IMR-90 (cell line): ENCODE data around the gene ZNF679. TPM values are rescaled to one million over a fixed set of nuclear protein-coding genes. Genes with fewer than 3 reads are reported as not detected.

Source experiments
- ATAC-seq: fragments of 200-7000 bp; cut with Tn5 transposase; 2 replicates; pipeline ENCODE4 v1.9.1; 2020; ENCODE audit warnings: low read depth, mild to moderate bottlenecking, moderate library complexity
- BruUV-seq: library from RNA; stranded (reverse); fragments of 400-500 nt; replicated peaks from 2 replicates; lab custom pipeline; 2021; lab: Mats Ljungman, UMichigan
- CTCF ChIA-PET: fragments of 300-600 bp; formaldehyde crosslinking; extraction: SDS; loops from one replicate; lab custom pipeline; 2021; ENCODE audit warnings: antibody characterized with exemption; lab: Yijun Ruan, JAX
- POLR2A ChIA-PET: fragments of 300-600 bp; sonication (Branson Sonifier 250); formaldehyde crosslinking; loops from one replicate; lab custom pipeline; 2022; ENCODE audit warnings: antibody characterized with exemption; ENCODE audit not compliant: unreplicated experiment; lab: Charles Lee
- DNase-seq: peaks from one replicate; pipeline ENCODE4 v3.0.0; 2013
- H2AFZ ChIP-seq: replicated peaks from 2 replicates; pipeline ENCODE3; 2013; ENCODE audit warnings: low read length, mild to moderate bottlenecking; ENCODE audit not compliant: poor library complexity
- H2AK5ac ChIP-seq: 2 replicates; pipeline ENCODE4 v1.6.1; 2013; ENCODE audit warnings: low read depth, low read length, inconsistent platforms
- H2AK9ac ChIP-seq: replicated peaks from 2 replicates; pipeline ENCODE3; 2013; ENCODE audit warnings: mild to moderate bottlenecking, low read depth, low read length, moderate library complexity; ENCODE audit not compliant: poor library complexity
- H2BK120ac ChIP-seq: 2 replicates; pipeline ENCODE4 v1.6.1; 2013; ENCODE audit warnings: low read depth, low read length, inconsistent platforms
- H2BK15ac ChIP-seq: 3 replicates; pipeline ENCODE4 v1.6.1; 2013; ENCODE audit warnings: low read depth, low read length, inconsistent platforms
- H2BK20ac ChIP-seq: 2 replicates; pipeline ENCODE4 v1.6.1; 2013; ENCODE audit warnings: low read depth, mild to moderate bottlenecking, inconsistent platforms, low read length, moderate library complexity
- H2BK5ac ChIP-seq: 2 replicates; pipeline ENCODE4 v1.6.1; 2013; ENCODE audit warnings: mild to moderate bottlenecking, low read depth, low read length, inconsistent platforms; ENCODE audit not compliant: poor library complexity, severe bottlenecking
- H3K14ac ChIP-seq: replicated peaks from 2 replicates; pipeline ENCODE4 v1.6.1; 2013; ENCODE audit warnings: low read depth, low read length, inconsistent platforms
- H3K18ac ChIP-seq: 2 replicates; pipeline ENCODE4 v1.6.1; 2013; ENCODE audit warnings: low read depth, low read length, control low read depth
- H3K23ac ChIP-seq: 2 replicates; pipeline ENCODE4 v1.6.1; 2013; ENCODE audit warnings: low read depth, low read length, inconsistent platforms
- H3K27ac ChIP-seq: 2 replicates; pipeline ENCODE4 v1.5.1; 2013; ENCODE audit warnings: mild to moderate bottlenecking, control low read depth, low read length; ENCODE audit not compliant: insufficient read depth
- H3K27me3 ChIP-seq: 2 replicates; pipeline ENCODE4 v1.6.1; 2013; ENCODE audit warnings: low read length; ENCODE audit not compliant: control insufficient read depth, insufficient read depth
- H3K36me3 ChIP-seq: 2 replicates; pipeline ENCODE4 v1.6.1; 2013; ENCODE audit warnings: low read length, mixed read lengths; ENCODE audit not compliant: control insufficient read depth, insufficient read depth
- H3K4ac ChIP-seq: 2 replicates; pipeline ENCODE4 v1.6.1; 2013; ENCODE audit warnings: low read depth, low read length, inconsistent platforms
- H3K4me1 ChIP-seq: 2 replicates; pipeline ENCODE4 v1.6.1; 2013; ENCODE audit warnings: low read length, mixed read lengths; ENCODE audit not compliant: control insufficient read depth, insufficient read depth
- H3K4me2 ChIP-seq: 2 replicates; pipeline ENCODE4 v1.6.1; 2013; ENCODE audit warnings: low read depth, mild to moderate bottlenecking, control low read depth, low read length, moderate library complexity
- H3K4me3 ChIP-seq: 2 replicates; pipeline ENCODE4 v1.5.1; 2013; ENCODE audit warnings: low read depth, mild to moderate bottlenecking, control low read depth, low read length, moderate library complexity; ENCODE audit not compliant: insufficient read depth
- H3K56ac ChIP-seq: 2 replicates; pipeline ENCODE4 v1.6.1; 2013; ENCODE audit warnings: low read length, inconsistent platforms; ENCODE audit not compliant: insufficient read depth; ENCODE audit errors: extremely low read depth
- H3K79me1 ChIP-seq, 2 experiments: 2 replicates each; pipeline ENCODE4 v1.6.1; 2013; ENCODE audit warnings: low read length in 2 of 2, inconsistent platforms in 1 of 2, low read depth in 1 of 2
- H3K9ac ChIP-seq: 2 replicates; pipeline ENCODE4 v1.6.1; 2013; ENCODE audit warnings: low read depth, low read length, control low read depth
- H3K9me1 ChIP-seq: 2 replicates; pipeline ENCODE4 v1.6.1; 2013; ENCODE audit warnings: low read length, inconsistent platforms; ENCODE audit not compliant: insufficient read depth
- H3K9me3 ChIP-seq: 2 replicates; pipeline ENCODE4 v1.6.1; 2013; ENCODE audit warnings: low read length; ENCODE audit not compliant: control insufficient read depth, insufficient read depth
- H4K20me1 ChIP-seq: 2 replicates; pipeline ENCODE4 v1.6.1; 2013; ENCODE audit warnings: low read length, inconsistent platforms; ENCODE audit not compliant: insufficient read depth
- H4K5ac ChIP-seq: 2 replicates; pipeline ENCODE4 v1.6.1; 2013; ENCODE audit warnings: mild to moderate bottlenecking, low read depth, low read length, control low read depth
- H4K8ac ChIP-seq, 2 experiments: 2 replicates each; pipeline ENCODE4 v1.6.1; 2013; ENCODE audit warnings: low read depth in 2 of 2, low read length in 2 of 2, control low read depth in 1 of 2, inconsistent platforms in 1 of 2
- H4K91ac ChIP-seq: 2 replicates; pipeline ENCODE4 v1.6.1; 2013; ENCODE audit warnings: low read depth, low read length, inconsistent platforms; ENCODE audit not compliant: insufficient read depth
- BHLHE40 ChIP-seq: fragments of 150-350 bp; IDR thresholded peaks from 2 replicates; pipeline ENCODE4 v1.6.1; 2016; ENCODE audit warnings: mild to moderate bottlenecking, low read depth, low read length
- CEBPB ChIP-seq: IDR thresholded peaks from 2 replicates; pipeline ENCODE4 v1.6.1; 2012; ENCODE audit warnings: low read depth, low read length, improper control_type of control experiment
- CHD1 ChIP-seq: IDR thresholded peaks from 2 replicates; pipeline ENCODE4 v1.6.1; 2012; ENCODE audit warnings: low read depth, low read length, improper control_type of control experiment
- FOS ChIP-seq: fragments of 150-350 bp; IDR thresholded peaks from 2 replicates; pipeline ENCODE4 v1.6.1; 2016; ENCODE audit warnings: low read depth, low read length
- MAZ ChIP-seq: IDR thresholded peaks from 2 replicates; pipeline ENCODE4 v1.6.1; 2012; ENCODE audit warnings: low read depth, mild to moderate bottlenecking, low read length, improper control_type of control experiment, moderate library complexity, borderline replicate concordance
- MXI1 ChIP-seq: IDR thresholded peaks from 2 replicates; pipeline ENCODE4 v1.6.1; 2012; ENCODE audit warnings: low read depth, mild to moderate bottlenecking, low read length, moderate library complexity, borderline replicate concordance
- NFE2L2 ChIP-seq: fragments of 150-350 bp; IDR thresholded peaks from 2 replicates; pipeline ENCODE4 v1.6.1; 2016; ENCODE audit warnings: low read depth, mild to moderate bottlenecking, low read length
- POLR2A ChIP-seq: IDR thresholded peaks from 2 replicates; pipeline ENCODE4 v1.6.1; 2012; ENCODE audit warnings: mild to moderate bottlenecking, low read depth, low read length
- RAD21 ChIP-seq: IDR thresholded peaks from 2 replicates; pipeline ENCODE4 v1.6.1; 2012; ENCODE audit warnings: low read length, improper control_type of control experiment
- RCOR1 ChIP-seq: IDR thresholded peaks from 2 replicates; pipeline ENCODE4 v1.6.1; 2012; ENCODE audit warnings: mild to moderate bottlenecking, low read length, improper control_type of control experiment; ENCODE audit not compliant: insufficient replicate concordance
- RFX5 ChIP-seq: IDR thresholded peaks from 2 replicates; pipeline ENCODE4 v1.8.0; 2012; ENCODE audit warnings: low read depth, mild to moderate bottlenecking, low read length, moderate library complexity
- SMC3 ChIP-seq: fragments of 150-350 bp; IDR thresholded peaks from 2 replicates; pipeline ENCODE4 v1.6.1; 2016; ENCODE audit warnings: low read depth, mild to moderate bottlenecking, antibody characterized with exemption, low read length, moderate library complexity
- WGBS, 2 experiments: methylation state at CpG; one replicate each; pipeline versions ENCODE4 v1.1.5 to v1.1.7; 2013; ENCODE audit warnings: missing lambda C conversion rate in 2 of 2; ENCODE audit not compliant: insufficient read length in 1 of 2; ENCODE audit errors: extremely low coverage in 2 of 2; 5-methylcytosine and 5-hydroxymethylcytosine counted together
- dilution Hi-C: fragments of 300-500 bp; cut with HindIII; formaldehyde crosslinking; loops from one replicate; pipeline ENCODE4 v1.14.3; 2018; ENCODE audit warnings: low sequenced_read_pairs; ENCODE audit not compliant: unreplicated experiment
- in situ Hi-C: fragments of 300-500 bp; cut with MboI; formaldehyde crosslinking; loops from 3 replicates; pipeline ENCODE4 v1.14.3; 2019; ENCODE audit warnings: low sequenced_read_pairs, inconsistent platforms, mixed read lengths
- intact Hi-C: fragments of 100-400 bp; cut with micrococcal nuclease; formaldehyde crosslinking; loops from 2 replicates; pipeline ENCODE4 v1.10.0; 2022
- polyA plus RNA-seq, 3 experiments: library from polyadenylated mRNA; depleted of rRNA; stranded (reverse); fragments of >200 nt; gene quantifications; 2 replicates each; pipeline ENCODE4 v1.2.3, GENCODE V29; 2012; ENCODE audit warnings: low replicate concordance in 1 of 3
- total RNA-seq: library from RNA; depleted of rRNA; stranded (reverse); fragments of >200 nt; gene quantifications from 2 replicates; pipeline ENCODE4 v1.2.3, GENCODE V29; 2012
- TF ChIP-seq, protein P1 (sequence below): fragments of 150-350 bp; IDR thresholded peaks from 2 replicates; pipeline ENCODE4 v1.6.1; 2017; ENCODE audit warnings: mild to moderate bottlenecking, antibody characterized with exemption, low read length, low read depth
- TF ChIP-seq, protein P2 (sequence below): conservative IDR thresholded peaks from 2 replicates; pipeline ENCODE4 v1.5.1; 2012; ENCODE audit warnings: mild to moderate bottlenecking, low read depth, low read length, improper control_type of control experiment
- TF ChIP-seq, protein P3 (sequence below): fragments of 150-350 bp; IDR thresholded peaks from 2 replicates; pipeline ENCODE4 v1.6.1; 2016; ENCODE audit warnings: low read depth, mild to moderate bottlenecking, low read length, moderate library complexity, borderline replicate concordance

ZNF679 gene
- total and polyA plus RNA-seq, 2 of the 4 experiments (the other 2 are of a cell fraction), result not detected

DNA sequence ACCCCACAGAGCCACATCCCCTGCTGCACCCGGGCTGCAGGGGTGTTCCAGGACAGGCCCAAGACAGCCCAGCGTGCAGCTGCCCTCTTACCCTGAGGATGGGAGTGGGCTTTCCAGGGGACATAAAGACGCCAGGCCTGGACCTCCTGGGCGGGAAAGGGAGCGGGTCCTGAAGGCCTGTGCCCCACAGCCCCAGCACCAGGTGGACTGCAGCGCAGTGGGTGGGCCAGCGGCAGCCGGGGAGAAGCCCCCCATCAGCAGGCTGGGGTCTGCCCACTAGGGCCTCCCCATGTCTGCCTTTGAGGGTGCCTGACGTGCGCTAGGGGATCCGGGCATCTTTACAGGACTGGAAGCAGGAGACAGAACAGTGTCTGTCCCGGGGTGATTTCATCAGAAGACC lies 43.9 kb upstream of the ZNF679 start:
- Histone ChIP-seq H2AFZ (no peak overlapping the region), H3K27me3 (no peaks in the 10 kb centered on the region), H3K4ac (no peak overlapping the region), H3K79me1 (no peaks in the 10 kb centered on the region), H3K27ac (no peak overlapping the region), H3K18ac (no peak overlapping the region), H3K9me1 (no peaks in the 10 kb centered on the region), H3K23ac (no peak overlapping the region), H3K56ac (no peak overlapping the region), H3K9me3 (peaks cover 24% of the 10 kb centered on the region; the same call in 1 of the 2 replicates), H3K4me3 (no peak overlapping the region), H3K4me2 (no peak overlapping the region), H3K9ac (no peak overlapping the region), H2BK120ac (no peak overlapping the region), H3K4me1 (no peaks in the 10 kb centered on the region), H4K91ac (no peak overlapping the region), H3K14ac (no peak overlapping the region), H4K8ac (no peak overlapping the region), H2BK5ac (no peak overlapping the region), H3K36me3 (no peaks in the 10 kb centered on the region), H4K5ac (no peak overlapping the region), H2AK9ac (no peak overlapping the region), H2BK20ac (no peak overlapping the region), H4K20me1 (no peaks in the 10 kb centered on the region), H2BK15ac (no peak overlapping the region), H2AK5ac (no peak overlapping the region)
- ATAC-seq, result no peak
- dilution Hi-C loops, result no loop called here
- DNase-seq, result no peak
- ChIA-PET CTCF (no interaction called here), POLR2A (no interaction called here)
- 92% methylated on average over 6 of the region's 12 CpGs; no CpG with 5 or more reads in 1 of the 2 experiments for WGBS, 2 experiments
- in situ Hi-C loops, result no loop called here
- TF ChIP-seq, protein P1, sequence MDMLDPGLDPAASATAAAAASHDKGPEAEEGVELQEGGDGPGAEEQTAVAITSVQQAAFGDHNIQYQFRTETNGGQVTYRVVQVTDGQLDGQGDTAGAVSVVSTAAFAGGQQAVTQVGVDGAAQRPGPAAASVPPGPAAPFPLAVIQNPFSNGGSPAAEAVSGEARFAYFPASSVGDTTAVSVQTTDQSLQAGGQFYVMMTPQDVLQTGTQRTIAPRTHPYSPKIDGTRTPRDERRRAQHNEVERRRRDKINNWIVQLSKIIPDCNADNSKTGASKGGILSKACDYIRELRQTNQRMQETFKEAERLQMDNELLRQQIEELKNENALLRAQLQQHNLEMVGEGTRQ, result no peak
- no peak for TF ChIP-seq NFE2L2
- TF ChIP-seq MXI1, result no peak
- TF ChIP-seq CHD1, result no peak
- TF ChIP-seq POLR2A, result no peak
- TF ChIP-seq CEBPB, result no peak
- TF ChIP-seq, protein P2, sequence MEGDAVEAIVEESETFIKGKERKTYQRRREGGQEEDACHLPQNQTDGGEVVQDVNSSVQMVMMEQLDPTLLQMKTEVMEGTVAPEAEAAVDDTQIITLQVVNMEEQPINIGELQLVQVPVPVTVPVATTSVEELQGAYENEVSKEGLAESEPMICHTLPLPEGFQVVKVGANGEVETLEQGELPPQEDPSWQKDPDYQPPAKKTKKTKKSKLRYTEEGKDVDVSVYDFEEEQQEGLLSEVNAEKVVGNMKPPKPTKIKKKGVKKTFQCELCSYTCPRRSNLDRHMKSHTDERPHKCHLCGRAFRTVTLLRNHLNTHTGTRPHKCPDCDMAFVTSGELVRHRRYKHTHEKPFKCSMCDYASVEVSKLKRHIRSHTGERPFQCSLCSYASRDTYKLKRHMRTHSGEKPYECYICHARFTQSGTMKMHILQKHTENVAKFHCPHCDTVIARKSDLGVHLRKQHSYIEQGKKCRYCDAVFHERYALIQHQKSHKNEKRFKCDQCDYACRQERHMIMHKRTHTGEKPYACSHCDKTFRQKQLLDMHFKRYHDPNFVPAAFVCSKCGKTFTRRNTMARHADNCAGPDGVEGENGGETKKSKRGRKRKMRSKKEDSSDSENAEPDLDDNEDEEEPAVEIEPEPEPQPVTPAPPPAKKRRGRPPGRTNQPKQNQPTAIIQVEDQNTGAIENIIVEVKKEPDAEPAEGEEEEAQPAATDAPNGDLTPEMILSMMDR, result no peak
- no peak for TF ChIP-seq FOS
- TF ChIP-seq RFX5, result no peak
- TF ChIP-seq, protein P3, sequence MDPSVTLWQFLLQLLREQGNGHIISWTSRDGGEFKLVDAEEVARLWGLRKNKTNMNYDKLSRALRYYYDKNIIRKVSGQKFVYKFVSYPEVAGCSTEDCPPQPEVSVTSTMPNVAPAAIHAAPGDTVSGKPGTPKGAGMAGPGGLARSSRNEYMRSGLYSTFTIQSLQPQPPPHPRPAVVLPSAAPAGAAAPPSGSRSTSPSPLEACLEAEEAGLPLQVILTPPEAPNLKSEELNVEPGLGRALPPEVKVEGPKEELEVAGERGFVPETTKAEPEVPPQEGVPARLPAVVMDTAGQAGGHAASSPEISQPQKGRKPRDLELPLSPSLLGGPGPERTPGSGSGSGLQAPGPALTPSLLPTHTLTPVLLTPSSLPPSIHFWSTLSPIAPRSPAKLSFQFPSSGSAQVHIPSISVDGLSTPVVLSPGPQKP, result no peak
- no peak for TF ChIP-seq RAD21
- TF ChIP-seq RCOR1, result no peak
- no peak for TF ChIP-seq BHLHE40
- no peak for TF ChIP-seq SMC3
- no peak for TF ChIP-seq MAZ
- no TSS peak for BruUV-seq
- intact Hi-C loops, result no loop called here
